GM21786 (cell line): ENCODE measurements around the gene KRT24.
"Not testable (repeated sequence)": the region's sequence is repeated elsewhere in the genome, so short reads cannot be mapped to it uniquely, and the experiment has no call there.

Source experiments
- ATAC-seq: cut with Tn5 transposase; IDR thresholded peaks from one replicate; pipeline ENCODE4 v1.9.1; 2021; ENCODE audit not compliant: unreplicated experiment

The KRT24 gene

GRCh38 chr17:40703652-40704051 is at the start of gene KRT24:
KRT24 (minus strand) TSS chr17:40703752; CDS start chr17:40703693, 59 bp downstream.
- ATAC-seq: no peak

GRCh38 chr17:40751065-40751464 is 47.5 kb upstream of the KRT24 start:
- no peak for ATAC-seq

GRCh38 chr17:40750391-40750790 is 46.8 kb upstream of the KRT24 start:
- ATAC-seq: no peak

- ATAC-seq: not testable (repeated sequence)
Measured at GRCh38 chr17:40748666-40749065, 45.1 kb upstream of the KRT24 start.

DNA sequence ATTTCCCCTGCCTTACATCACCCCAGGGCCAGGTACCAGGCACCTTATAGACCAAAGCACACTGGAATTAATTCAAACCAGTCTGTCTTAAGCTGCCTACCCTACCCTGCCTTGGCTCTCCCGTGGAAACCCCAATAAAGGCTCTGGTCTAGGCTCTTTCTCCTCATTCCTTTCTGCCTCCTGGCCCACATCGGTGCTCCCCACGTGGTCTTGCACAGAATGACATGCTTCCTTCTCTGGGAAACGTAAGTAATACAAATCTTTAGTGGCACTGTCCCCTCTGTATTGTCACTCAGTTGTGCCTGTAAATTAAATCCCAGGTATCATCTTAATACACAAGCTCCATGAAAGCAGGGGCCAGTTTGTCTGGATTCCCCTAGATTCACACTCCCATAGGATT is 35.0 kb upstream of the KRT24 start:
- no peak for ATAC-seq

DNA sequence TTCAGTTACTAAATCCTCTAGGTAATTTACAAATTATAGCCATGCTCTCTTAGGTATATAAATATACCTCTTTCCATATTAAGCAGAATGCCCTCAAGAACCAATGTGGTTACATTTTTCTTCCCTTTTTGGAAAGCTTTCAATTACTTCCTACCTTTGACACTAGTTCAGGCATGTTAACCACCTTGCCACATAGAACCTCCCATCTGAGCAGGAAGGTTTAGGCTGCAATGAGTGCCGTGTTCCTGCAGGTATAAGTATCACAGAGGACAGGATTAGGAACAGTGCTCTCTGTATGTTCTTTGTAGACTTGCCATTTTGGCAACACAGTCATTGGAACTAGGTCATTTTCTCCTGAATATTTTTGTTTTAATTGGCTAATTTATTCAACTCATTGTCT is 31.5 kb upstream of the KRT24 start:
- no peak for ATAC-seq

DNA sequence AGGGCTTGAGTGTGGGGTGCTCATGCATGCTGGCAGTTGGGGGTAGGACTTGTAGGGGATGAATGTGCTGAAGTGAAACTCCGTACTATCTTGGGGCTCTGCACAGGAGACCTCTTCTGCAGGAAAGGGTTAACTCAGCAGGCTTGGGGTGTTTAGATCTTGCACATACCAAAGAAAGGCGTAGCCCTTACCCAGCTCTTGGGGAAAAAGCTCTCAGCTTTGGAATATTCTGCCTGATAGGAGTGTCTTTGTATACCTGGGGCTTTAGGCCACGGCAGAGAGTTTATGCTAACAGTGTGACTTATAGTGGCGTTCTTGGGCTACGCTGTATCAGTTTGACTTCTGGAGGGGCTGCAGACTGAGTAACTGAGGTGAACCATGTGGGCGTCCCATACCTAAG is 30.5 kb upstream of the KRT24 start:
- no peak for ATAC-seq

- no peak for ATAC-seq
Measured at GRCh38 chr17:40730970-40731369, 27.4 kb upstream of the KRT24 start.

GRCh38 chr17:40727447-40728231 is 24.1 kb upstream of the KRT24 start:
- ATAC-seq: no peak

DNA sequence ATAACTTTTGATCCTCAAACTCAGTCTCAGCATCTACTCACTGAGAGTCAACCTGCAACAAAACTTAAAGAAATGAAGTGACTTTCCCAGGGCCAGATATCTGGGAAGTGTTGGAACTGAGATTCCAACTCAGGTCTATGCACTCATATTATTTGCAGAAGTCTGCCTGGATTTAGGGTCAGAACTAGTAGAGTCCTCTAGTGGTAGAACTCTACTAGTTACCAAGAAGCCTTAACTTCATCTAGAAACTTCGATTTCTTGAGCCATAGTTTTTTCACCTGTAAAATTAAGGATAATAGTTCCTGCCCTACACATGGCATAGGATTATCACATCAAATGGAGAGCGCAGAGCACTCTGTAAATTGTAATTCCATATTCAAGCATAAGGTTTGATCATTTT is 23.4 kb upstream of the KRT24 start:
- ATAC-seq: no peak

DNA sequence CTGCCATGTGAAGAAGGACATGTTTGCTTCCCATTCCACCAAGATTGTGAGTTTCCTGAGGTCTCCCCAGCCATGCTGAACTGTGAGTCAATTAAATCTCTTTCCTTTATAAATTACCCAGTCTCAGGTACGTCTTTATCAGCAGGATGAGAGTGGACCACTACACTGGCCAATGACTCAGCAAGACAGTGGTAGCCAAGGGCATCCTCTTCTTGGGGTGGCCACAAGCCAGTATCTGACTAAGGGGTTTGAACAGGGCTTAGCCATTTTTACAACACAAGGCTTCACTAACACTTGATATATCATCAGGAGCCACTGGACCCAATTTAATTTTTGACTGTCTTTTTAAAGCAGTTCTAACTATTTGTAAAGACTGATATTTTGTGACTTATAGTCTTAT is 21.1 kb upstream of the KRT24 start:
- no peak for ATAC-seq

DNA sequence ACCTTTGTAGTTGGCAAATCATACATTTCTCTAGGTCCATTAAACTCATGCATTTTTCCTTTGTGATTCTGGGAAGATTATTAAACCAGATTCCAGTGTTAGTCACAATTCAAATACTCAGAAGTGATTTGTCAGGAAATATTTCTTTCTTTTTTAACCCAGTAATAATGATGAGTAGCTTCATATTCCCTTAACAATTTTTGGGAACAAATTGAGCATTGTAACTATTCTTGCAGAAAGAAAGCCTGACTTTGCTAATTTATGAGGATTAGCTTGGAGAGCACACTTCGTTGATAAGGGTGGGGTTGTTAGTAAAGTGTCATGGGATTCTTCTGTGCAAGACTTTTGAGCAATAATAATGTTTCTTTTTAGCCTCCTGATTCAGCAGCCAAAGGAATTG is 18.7 kb upstream of the KRT24 start:
- no peak for ATAC-seq

GRCh38 chr17:40720899-40721298 is 17.3 kb upstream of the KRT24 start:
- no peak for ATAC-seq

DNA sequence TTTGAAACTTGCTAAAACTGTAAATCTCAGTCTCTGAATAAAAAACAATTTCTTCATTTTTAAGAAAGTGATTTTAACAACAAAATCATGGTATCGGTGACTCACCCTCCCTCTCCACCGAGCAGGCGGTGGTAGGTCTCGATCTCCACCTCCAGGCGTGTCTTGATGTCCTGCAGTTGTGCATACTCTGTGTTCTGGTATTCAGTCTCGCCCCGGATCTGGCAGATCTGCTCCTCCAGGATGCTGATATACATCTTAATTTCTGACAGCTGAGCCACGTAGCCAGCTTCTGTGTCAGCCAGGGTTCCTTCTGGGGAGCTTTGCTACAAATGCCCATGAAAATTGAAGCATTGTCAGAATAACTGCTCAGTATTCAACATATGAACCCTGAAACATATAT is 15.4 kb upstream of the KRT24 start:
- no peak for ATAC-seq

DNA sequence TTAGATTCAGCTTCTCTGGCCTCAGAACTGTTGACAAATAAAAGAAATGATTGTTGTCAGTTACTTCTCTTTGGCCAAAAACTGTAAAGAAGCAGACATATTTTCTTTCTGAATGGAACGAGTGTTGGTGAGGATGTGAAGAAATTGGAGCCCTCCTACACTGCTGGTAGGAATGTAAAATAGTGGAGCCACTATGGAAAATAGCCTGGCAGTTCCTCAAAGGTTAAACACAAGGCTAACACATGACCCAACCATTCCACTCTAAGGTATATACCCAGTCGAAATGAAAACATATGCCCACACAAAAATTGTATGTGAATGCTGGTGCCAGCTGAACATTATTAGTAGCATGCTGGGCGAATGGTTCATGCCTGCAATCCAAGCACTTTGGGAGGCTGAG is 14.2 kb upstream of the KRT24 start:
- no peak for ATAC-seq

- ATAC-seq: no peak
Measured at GRCh38 chr17:40714473-40714872, 10.9 kb upstream of the KRT24 start.

- ATAC-seq: no peak
Measured at GRCh38 chr17:40707745-40708144, 4.2 kb upstream of the KRT24 start.

- no peak for ATAC-seq
Measured at GRCh38 chr17:40705584-40705983, 2.0 kb upstream of the KRT24 start.

DNA sequence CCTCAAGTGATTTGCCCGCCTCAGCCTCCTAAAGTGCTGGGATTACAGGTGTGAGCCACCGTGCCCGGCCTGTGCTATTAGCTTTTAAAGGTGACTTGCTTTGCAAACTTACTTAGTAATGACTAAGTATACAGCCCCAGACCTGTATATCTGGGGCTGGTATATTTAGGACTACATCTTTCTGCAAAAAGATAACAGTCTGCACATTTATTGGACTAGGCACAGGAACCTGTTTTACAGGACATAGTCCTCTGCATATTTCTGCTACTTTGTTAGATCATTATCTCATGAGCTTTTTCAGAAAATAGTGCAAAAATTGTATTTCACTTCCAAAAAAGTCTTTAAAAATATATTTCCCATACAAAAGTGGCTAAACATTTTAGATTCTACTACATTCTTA is 1.3 kb downstream of the KRT24 start:
- no peak for ATAC-seq

DNA sequence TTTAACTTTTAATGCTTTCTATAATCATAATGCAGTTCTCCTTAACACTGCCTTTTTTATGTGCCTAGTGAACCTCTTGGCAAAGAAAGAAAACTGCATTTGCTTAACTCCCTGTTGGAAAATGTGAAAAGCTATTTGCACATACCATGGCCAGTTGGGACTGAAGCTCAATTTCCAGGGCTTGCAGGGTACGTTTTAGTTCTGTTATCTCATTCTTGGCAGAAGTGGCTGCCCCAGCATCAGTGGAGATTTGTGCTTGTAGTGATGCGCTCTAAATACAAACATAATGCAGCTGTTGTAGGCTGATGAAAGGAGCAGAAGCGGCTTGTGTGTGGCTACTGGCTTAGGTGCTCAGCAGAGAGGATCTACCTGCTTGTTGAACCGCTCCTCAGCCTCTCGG is 3.7 kb downstream of the KRT24 start:
- no peak for ATAC-seq

GRCh38 chr17:40699371-40699770 is 4.2 kb downstream of the KRT24 start:
- no peak for ATAC-seq

DNA sequence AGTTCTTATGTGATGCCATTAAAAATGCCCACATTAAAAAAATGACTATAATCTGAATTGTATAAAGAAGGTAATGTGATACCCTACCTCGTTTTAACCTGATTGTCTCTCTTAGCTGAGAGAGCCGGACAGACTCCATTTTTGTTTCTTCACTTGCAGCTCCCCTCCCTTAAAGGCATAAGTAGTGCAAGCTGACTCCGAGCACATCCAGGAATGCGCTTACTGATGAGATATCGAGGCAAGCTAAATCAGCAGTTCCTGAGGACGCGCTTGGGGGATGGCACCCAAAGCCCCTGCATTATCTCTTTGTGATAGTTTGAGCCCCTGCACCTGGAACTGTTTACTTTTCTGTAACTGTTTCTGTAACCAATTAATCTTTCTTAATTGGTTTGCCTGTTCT is 6.3 kb downstream of the KRT24 start:
- ATAC-seq: no peak

DNA sequence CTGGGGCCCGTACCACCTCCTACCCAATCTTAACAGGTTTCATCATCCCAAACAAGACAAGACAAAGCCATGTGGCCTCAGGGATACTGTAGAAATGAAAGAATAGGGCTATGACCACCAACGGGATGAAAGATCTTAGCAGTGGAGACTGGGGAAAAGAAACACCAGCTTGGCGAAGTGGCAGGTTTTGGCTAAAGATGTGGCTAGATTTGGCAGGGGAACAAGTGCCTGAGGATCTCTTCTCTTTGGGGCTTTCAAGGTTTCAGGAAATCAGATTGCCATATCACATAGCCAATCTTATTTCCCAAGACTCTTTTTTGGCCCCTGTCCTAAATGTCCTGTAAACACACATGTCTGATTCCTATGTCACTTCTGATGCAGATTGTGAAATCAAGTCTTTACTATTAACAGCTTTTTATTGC is 6.9 kb downstream of the KRT24 start:
- ATAC-seq: no peak
